ENCODE data around the gene ANP32E. TPM values are rescaled to one million over a fixed set of nuclear protein-coding genes. Genes with fewer than 3 reads are reported as not detected.

Gene ANP32E
- total and polyA plus RNA-seq, 9 of the 15 experiments (the other 6 are each of a cell fraction or from before 2014, with no cell fraction given) = 60.4 to 197 (median 104) TPM

DNA sequence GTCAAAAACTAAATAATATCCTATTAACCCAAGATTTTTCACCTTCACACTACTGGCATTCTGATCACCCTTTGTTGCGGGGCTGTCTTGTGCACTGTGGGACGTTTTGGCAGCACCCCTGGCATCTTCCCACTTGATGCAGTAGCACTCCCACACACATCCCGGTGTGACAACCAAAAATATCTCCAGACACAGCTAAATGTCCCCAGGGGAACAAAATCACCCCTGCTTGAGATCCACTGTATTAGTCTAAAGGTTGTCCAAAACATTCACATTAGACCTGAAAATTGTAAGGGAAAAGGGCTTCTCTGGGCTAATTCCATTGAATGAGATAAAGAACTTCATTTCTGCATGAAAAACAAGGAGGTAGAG is 48.4 kb downstream of the ANP32E start:
- no peak for FAIRE-seq
- no peaks in the 10 kb centered on the region for H4K20me1 ChIP-seq (replicated peaks; ENCODE audit: control insufficient read depth, insufficient read depth, low read length)
- intact Hi-C loops (cut with micrococcal nuclease) = loop anchor here (2.0 to 5.0 kb wide), 3 partner anchors 19 to 225 kb away; partner anchors contain the start of gene VPS45

More for the DNA sequence above, 48.4 kb downstream of the ANP32E start:
- in situ Hi-C loops (cut with MboI) = no loop called here
- Histone ChIP-seq H3K79me2 (ENCODE audit: control insufficient read depth, insufficient read depth, low read length) (no peaks in the 10 kb centered on the region), H2AFZ (ENCODE audit: low read depth, low read length) (peak overlapping the region; percentile 71), H3K36me3 (ENCODE audit: control insufficient read depth, insufficient read depth, low read length) (no peaks in the 10 kb centered on the region), H3K4me3 (no peak overlapping the region), H3K4me1 (replicated peaks in 1 of 2; ENCODE audit: control insufficient read depth in 2 of 2, insufficient read depth in 2 of 2, low read length in 2 of 2) (peaks cover 4 to 12% of the 10 kb centered on the region in 2 experiments; a peak in 4 of 5 replicates), H3K9me3 (replicated peaks; ENCODE audit: control insufficient read depth, insufficient read depth, low read depth, low read length) (no peaks in the 10 kb centered on the region), H3K9ac (ENCODE audit: insufficient read depth in 1 of 2, low read depth in 2 of 2, low read length in 2 of 2) (no peak overlapping the region), H3K9me1 (ENCODE audit: control insufficient read depth, insufficient read depth, low read length) (no peaks in the 10 kb centered on the region), H3K27ac (ENCODE audit: extremely low read depth, low read depth, low read length) (no peak overlapping the region), H3K4me2 (ENCODE audit: insufficient read depth, low read length) (peak overlapping the region; percentile 32; the same call in 1 of the 2 replicates), H3K27me3 (ENCODE audit: control insufficient read depth in 2 of 2, insufficient read depth in 2 of 2, low read length in 2 of 2) (no peaks in the 10 kb centered on the region)
- POLR2A ChIA-PET = interaction anchor here (0.6 to 2.9 kb wide), 10 partner anchors 11 to 300 kb away, joined by 3 to 27 read pairs (median 4); a partner anchor contains a TSS
- ATAC-seq (peak; percentile 66), DNase-seq (ENCODE audit: extremely low read depth in 1 of 4, low spot score in 3 of 4) (no peak)
- no TSS peak for BruUV-seq (replicated peaks)
- TF ChIP-seq REST (IDR thresholded peaks at IDR 0.05; ENCODE audit: borderline replicate concordance) (0 out of 2 replicates have a peak, but pooled peaks have one; percentile 0), REST (CRISPR knock-in tag; IDR thresholded peaks at IDR 0.05; ENCODE audit: low read depth) (no peak), MAFF (IDR thresholded peaks at IDR 0.05; ENCODE audit: low read length) (no peak), HLTF (IDR thresholded peaks at IDR 0.05) (no peak), EGR1 (conservative IDR thresholded peaks at IDR 0.05) (peak; percentile 33; the same call in 1 of the 2 replicates), SP1 (CRISPR knock-in tag; IDR thresholded peaks at IDR 0.05) (peak; percentile 0; the same call in 1 of the 2 replicates)
- TF ChIP-seq, protein P1, sequence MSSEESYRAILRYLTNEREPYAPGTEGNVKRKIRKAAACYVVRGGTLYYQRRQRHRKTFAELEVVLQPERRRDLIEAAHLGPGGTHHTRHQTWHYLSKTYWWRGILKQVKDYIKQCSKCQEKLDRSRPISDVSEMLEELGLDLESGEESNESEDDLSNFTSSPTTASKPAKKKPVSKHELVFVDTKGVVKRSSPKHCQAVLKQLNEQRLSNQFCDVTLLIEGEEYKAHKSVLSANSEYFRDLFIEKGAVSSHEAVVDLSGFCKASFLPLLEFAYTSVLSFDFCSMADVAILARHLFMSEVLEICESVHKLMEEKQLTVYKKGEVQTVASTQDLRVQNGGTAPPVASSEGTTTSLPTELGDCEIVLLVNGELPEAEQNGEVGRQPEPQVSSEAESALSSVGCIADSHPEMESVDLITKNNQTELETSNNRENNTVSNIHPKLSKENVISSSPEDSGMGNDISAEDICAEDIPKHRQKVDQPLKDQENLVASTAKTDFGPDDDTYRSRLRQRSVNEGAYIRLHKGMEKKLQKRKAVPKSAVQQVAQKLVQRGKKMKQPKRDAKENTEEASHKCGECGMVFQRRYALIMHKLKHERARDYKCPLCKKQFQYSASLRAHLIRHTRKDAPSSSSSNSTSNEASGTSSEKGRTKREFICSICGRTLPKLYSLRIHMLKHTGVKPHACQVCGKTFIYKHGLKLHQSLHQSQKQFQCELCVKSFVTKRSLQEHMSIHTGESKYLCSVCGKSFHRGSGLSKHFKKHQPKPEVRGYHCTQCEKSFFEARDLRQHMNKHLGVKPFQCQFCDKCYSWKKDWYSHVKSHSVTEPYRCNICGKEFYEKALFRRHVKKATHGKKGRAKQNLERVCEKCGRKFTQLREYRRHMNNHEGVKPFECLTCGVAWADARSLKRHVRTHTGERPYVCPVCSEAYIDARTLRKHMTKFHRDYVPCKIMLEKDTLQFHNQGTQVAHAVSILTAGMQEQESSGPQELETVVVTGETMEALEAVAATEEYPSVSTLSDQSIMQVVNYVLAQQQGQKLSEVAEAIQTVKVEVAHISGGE (CRISPR knock-in tag; IDR thresholded peaks at IDR 0.05) = 0 out of 6 replicates have a peak, but pooled peaks of 1 of the 3 experiments have one; percentile 25
- CTCF ChIA-PET (ENCODE audit: low intra/inter-chr PET ratio) = interaction anchor here (0.8 to 2.2 kb wide), 5 partner anchors 22 to 300 kb away, joined by 3 to 19 read pairs (median 6); a partner anchor contains a TSS
- 2% methylated on average over 3 of the region's 3 CpGs for WGBS (ENCODE audit: insufficient coverage, low coverage, missing lambda C conversion rate)

Data from K562 (cell line).